ENCODE results near the gene SHISA3.

GRCh38 chr4:42357325-42357724, 40.0 kb upstream of the SHISA3 start:
- TF ChIP-seq CTCF (IDR thresholded peaks at IDR 0.05; ENCODE audit: insufficient read depth, low read length, poor library complexity, severe bottlenecking) (no peak), EZH2phosphoT487 (conservative IDR thresholded peaks at IDR 0.05; ENCODE audit: low read length) (no peak)

Data from SU-DHL-6 (cell line).